SU-DHL-6 (cell line): ENCODE data around the gene PDE4D.

Source experiments
- EZH2phosphoT487 ChIP-seq: fragments of 200-600 bp; sonication (generic), shearing (Covaris generic); conservative IDR thresholded peaks from 2 replicates; pipeline ENCODE4 v1.6.1; 2018; ENCODE audit warnings: mild to moderate bottlenecking, antibody characterized with exemption, low read length, moderate library complexity, mixed read lengths
- TF ChIP-seq, protein P1 (sequence below): fragments of 200-600 bp; sonication (generic); IDR thresholded peaks from one replicate; pipeline ENCODE4 v1.5.1; 2017; ENCODE audit warnings: antibody characterized with exemption, mild to moderate bottlenecking, low read length, moderate library complexity; ENCODE audit not compliant: insufficient read depth, poor library complexity, severe bottlenecking

DNA sequence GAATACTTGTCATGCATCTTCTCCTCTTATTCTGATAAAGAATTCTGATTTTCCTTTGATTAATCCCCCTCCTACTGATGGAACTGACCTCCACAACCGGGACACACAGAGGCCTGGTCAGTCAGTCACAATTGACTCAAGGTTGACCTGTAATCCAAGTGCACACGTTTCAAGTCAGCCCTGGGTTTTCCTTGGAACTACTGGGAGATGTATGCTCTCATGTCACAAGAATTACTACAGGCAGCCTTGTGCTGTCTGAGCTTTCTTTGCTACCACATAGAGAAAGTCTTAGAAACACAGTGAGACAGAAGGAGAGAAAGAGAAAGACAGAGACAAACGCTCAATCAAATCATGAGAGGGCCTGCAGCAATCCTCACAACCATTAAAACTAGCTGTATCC lies 345.8 kb downstream of the PDE4D start:
- TF ChIP-seq, protein P1, sequence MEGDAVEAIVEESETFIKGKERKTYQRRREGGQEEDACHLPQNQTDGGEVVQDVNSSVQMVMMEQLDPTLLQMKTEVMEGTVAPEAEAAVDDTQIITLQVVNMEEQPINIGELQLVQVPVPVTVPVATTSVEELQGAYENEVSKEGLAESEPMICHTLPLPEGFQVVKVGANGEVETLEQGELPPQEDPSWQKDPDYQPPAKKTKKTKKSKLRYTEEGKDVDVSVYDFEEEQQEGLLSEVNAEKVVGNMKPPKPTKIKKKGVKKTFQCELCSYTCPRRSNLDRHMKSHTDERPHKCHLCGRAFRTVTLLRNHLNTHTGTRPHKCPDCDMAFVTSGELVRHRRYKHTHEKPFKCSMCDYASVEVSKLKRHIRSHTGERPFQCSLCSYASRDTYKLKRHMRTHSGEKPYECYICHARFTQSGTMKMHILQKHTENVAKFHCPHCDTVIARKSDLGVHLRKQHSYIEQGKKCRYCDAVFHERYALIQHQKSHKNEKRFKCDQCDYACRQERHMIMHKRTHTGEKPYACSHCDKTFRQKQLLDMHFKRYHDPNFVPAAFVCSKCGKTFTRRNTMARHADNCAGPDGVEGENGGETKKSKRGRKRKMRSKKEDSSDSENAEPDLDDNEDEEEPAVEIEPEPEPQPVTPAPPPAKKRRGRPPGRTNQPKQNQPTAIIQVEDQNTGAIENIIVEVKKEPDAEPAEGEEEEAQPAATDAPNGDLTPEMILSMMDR, result no peak
- no peak for TF ChIP-seq EZH2phosphoT487
